Fibroblast of the aortic adventitia (primary cell): Measurements from ENCODE around the gene PIEZO2. TPM values are rescaled to one million over a fixed set of nuclear protein-coding genes. Genes with fewer than 3 reads are reported as not detected.

ENCODE experiments used
- DNase-seq: peaks from one replicate; pipeline ENCODE4 v3.0.0-alpha.2; 2010; ENCODE audit warnings: low read depth
- H3K4me3 ChIP-seq: 2 replicates; pipeline ENCODE4 v1.5.1; 2011; ENCODE audit warnings: low read depth, mild to moderate bottlenecking, control low read depth, low read length, moderate library complexity
- CTCF ChIP-seq: IDR thresholded peaks from 2 replicates; pipeline ENCODE4 v1.5.1; 2011; ENCODE audit warnings: mild to moderate bottlenecking, low read length, control low read depth, inconsistent platforms; ENCODE audit not compliant: insufficient read depth
- total RNA-seq: library from RNA; depleted of rRNA; stranded (reverse); fragments of >200 nt; gene quantifications from 2 replicates; pipeline ENCODE4 v1.2.3, GENCODE V29; 2012; ENCODE audit warnings: low replicate concordance

The PIEZO2 gene
- total RNA-seq, 1 donor, result 1.6 TPM

- no peak for DNase-seq
- no peak for TF ChIP-seq CTCF
- no peak overlapping the region for H3K4me3 ChIP-seq
Measured at GRCh38 chr18:11009869-11010268, 139.5 kb downstream of the PIEZO2 start.

DNA sequence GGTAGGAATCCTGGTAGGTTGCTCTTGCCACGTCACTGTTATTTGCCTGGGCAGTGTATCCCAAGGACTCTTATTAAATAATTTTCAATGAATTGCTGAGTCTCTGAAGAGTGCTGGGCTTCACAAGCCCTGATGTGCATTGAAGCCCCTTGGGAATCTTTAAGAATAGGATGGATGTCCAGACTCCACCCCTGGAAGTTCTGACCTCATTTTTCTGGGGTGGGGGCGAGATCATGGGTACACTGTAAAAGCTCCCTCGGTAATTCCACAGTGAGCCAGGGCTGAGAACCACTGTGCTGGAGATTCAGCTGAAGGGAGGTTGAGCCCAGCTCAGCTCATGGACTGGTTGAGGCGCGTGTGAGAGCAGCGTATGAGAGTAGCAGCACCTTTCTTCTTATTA is 140.2 kb downstream of the PIEZO2 start:
- H3K4me3 ChIP-seq, result no peak overlapping the region
- no peak for TF ChIP-seq CTCF
- no peak for DNase-seq

- H3K4me3 ChIP-seq, result no peak overlapping the region
- no peak for DNase-seq
- TF ChIP-seq CTCF, result no peak
Measured at GRCh38 chr18:11008505-11008904, 140.9 kb downstream of the PIEZO2 start.

- TF ChIP-seq CTCF, result no peak
- H3K4me3 ChIP-seq, result no peak overlapping the region
- peak; percentile 92 for DNase-seq
Measured at GRCh38 chr18:11005528-11005927, 143.8 kb downstream of the PIEZO2 start.

GRCh38 chr18:11004951-11005350 is 144.4 kb downstream of the PIEZO2 start:
- no peak for TF ChIP-seq CTCF
- no peak overlapping the region for H3K4me3 ChIP-seq
- DNase-seq, result peak; percentile 32

DNA sequence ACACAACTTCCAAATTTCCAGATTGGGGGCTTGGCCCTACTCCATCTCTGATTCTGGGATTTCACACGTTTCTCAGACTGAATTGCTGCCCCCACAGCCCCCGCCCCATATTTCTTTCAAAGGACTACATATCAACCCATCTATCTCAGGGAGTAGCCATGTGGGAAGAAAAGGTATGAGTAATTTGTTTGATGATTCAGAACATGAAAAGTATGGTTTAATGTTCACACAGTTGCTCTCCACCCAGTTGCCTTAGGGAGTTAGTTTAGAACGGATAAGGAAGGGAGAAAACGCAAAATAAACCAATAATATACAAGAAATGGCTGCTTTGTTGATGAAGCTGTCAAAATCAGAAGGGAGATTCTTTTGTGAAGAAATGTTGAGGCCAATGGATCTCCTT is 145.1 kb downstream of the PIEZO2 start:
- peak; percentile 37 for DNase-seq
- no peak overlapping the region for H3K4me3 ChIP-seq
- no peak for TF ChIP-seq CTCF

- TF ChIP-seq CTCF, result no peak
- H3K4me3 ChIP-seq, result no peak overlapping the region
- no peak for DNase-seq
Measured at GRCh38 chr18:11002796-11003195, 146.6 kb downstream of the PIEZO2 start.
